ENCODE data around the gene NMT1. TPM values are rescaled to one million over a fixed set of nuclear protein-coding genes. Genes with fewer than 3 reads are reported as not detected.
A peak's percentile ranks its signal among the peaks of the same experiment; 100 is the strongest.

Gene NMT1
- total and polyA plus RNA-seq, 2 of the 13 experiments (the other 11 are each of a cell fraction or from before 2014, with no cell fraction given) = 75.7 to 142 TPM

- peak in 1 of 2 experiments; percentile 52; a peak in 1 of 4 replicates for TF ChIP-seq REST (IDR thresholded peaks at IDR 0.05; ENCODE audit: borderline replicate concordance in 1 of 2, low read depth in 1 of 2, low read length in 2 of 2)
- no peak for TF ChIP-seq RARG (CRISPR knock-in tag; IDR thresholded peaks at IDR 0.05; ENCODE audit: low read depth)
- TF ChIP-seq TFDP1 (CRISPR knock-in tag; IDR thresholded peaks at IDR 0.05; ENCODE audit: borderline replicate concordance) = peak; percentile 20; the same call in 1 of the 2 replicates
- no peak for TF ChIP-seq ZNF180 (CRISPR knock-in tag; IDR thresholded peaks at IDR 0.05; ENCODE audit: borderline replicate concordance, low read depth)
- peak; percentile 91 for TF ChIP-seq ZNF430 (CRISPR knock-in tag; IDR thresholded peaks at IDR 0.05)
- TF ChIP-seq NCOA5 (CRISPR knock-in tag; IDR thresholded peaks at IDR 0.05) = 0 out of 2 replicates have a peak, but pooled peaks have one; percentile 64
- peak; percentile 79; the same call in 1 of the 2 replicates for TF ChIP-seq GATAD1 (CRISPR knock-in tag; IDR thresholded peaks at IDR 0.05)
- TF ChIP-seq CHD2 (IDR thresholded peaks at IDR 0.05; ENCODE audit: low read depth, low read length) = peak; percentile 89
- no peak; the same call in 1 of the 2 replicates for TF ChIP-seq ZBTB20 (CRISPR knock-in tag; IDR thresholded peaks at IDR 0.05; ENCODE audit: borderline replicate concordance, low read depth)
- TF ChIP-seq ATF5 (CRISPR knock-in tag; IDR thresholded peaks at IDR 0.05; ENCODE audit: low read depth) = no peak; the same call in 1 of the 2 replicates
- TF ChIP-seq NR2F2 (IDR thresholded peaks at IDR 0.05; ENCODE audit: borderline replicate concordance, low read depth) = peak; percentile 73; the same call in 1 of the 2 replicates
- no peak for TF ChIP-seq PBX2 (CRISPR knock-in tag; IDR thresholded peaks at IDR 0.05)
- 0 out of 2 replicates have a peak, but pooled peaks have one; percentile 60 for TF ChIP-seq FOXA1 (IDR thresholded peaks at IDR 0.05)
- TF ChIP-seq FOXA1 (CRISPR knock-in tag; IDR thresholded peaks at IDR 0.05) = peak; percentile 96
- peak; percentile 71; the same call in 1 of the 2 replicates for TF ChIP-seq NAIF1 (CRISPR knock-in tag; IDR thresholded peaks at IDR 0.05; ENCODE audit: borderline replicate concordance)
- peak; percentile 81 for TF ChIP-seq ZBTB49 (CRISPR knock-in tag; IDR thresholded peaks at IDR 0.05; ENCODE audit: borderline replicate concordance)
- 0 out of 2 replicates have a peak, but pooled peaks have one; percentile 40 for TF ChIP-seq ZNF580 (CRISPR knock-in tag; IDR thresholded peaks at IDR 0.05; ENCODE audit: borderline replicate concordance, low read depth)
Measured at GRCh38 chr17:45147581-45148182, 86.6 kb downstream of the NMT1 start (continued).

Data from HepG2 (cell line).